ENCODE data around the gene SLC25A22.

The SLC25A22 gene

GRCh38 chr11:831118-831864, 33.2 kb upstream of the SLC25A22 start:
- Histone ChIP-seq H3K27ac (ENCODE audit: low read depth, low read length) (no peak overlapping the region), H3K9me3 (ENCODE audit: insufficient read depth, low read length) (no peaks in the 10 kb centered on the region), H3K9ac (ENCODE audit: low read length) (no peak overlapping the region), H3K36me3 (ENCODE audit: low read length) (no peaks in the 10 kb centered on the region), H4K20me1 (ENCODE audit: low read depth, low read length) (no peaks in the 10 kb centered on the region), H3F3A (ENCODE audit: insufficient read depth) (no peaks in the 10 kb centered on the region), H3K4me2 (ENCODE audit: low read depth, low read length, poor library complexity, severe bottlenecking) (no peak overlapping the region), H3K9me2 (replicated peaks; ENCODE audit: insufficient read depth, low read length) (no peaks in the 10 kb centered on the region), H2AFZ (ENCODE audit: low read depth, low read length, severe bottlenecking) (no peak overlapping the region), H3K4me3 (ENCODE audit: insufficient read depth, low read length, poor library complexity, severe bottlenecking) (no peak overlapping the region), H3K79me2 (ENCODE audit: insufficient read depth, low read length) (no peaks in the 10 kb centered on the region), H3K27me3 (ENCODE audit: low read length) (no peaks in the 10 kb centered on the region)
- TF ChIP-seq CTCF (IDR thresholded peaks at IDR 0.05; ENCODE audit: insufficient read depth, low read length, poor library complexity, severe bottlenecking) = no peak

GRCh38 chr11:830295-831117, 32.4 kb upstream of the SLC25A22 start:
- H2AFZ ChIP-seq (ENCODE audit: low read depth, low read length, severe bottlenecking) = no peak overlapping the region
- TF ChIP-seq EZH2phosphoT487 (conservative IDR thresholded peaks at IDR 0.05; ENCODE audit: low read length) = peak; percentile 94; the same call in 1 of the 2 replicates
- no peak for TF ChIP-seq CTCF (IDR thresholded peaks at IDR 0.05; ENCODE audit: insufficient read depth, low read length, poor library complexity, severe bottlenecking)
- no peaks in the 10 kb centered on the region for H3F3A ChIP-seq (ENCODE audit: insufficient read depth)
- H4K20me1 ChIP-seq (ENCODE audit: low read depth, low read length) = no peaks in the 10 kb centered on the region
- peak overlapping the region; percentile 50 for H3K4me2 ChIP-seq (ENCODE audit: low read depth, low read length, poor library complexity, severe bottlenecking)
- no peaks in the 10 kb centered on the region for H3K36me3 ChIP-seq (ENCODE audit: low read length)
- H3K27me3 ChIP-seq (ENCODE audit: low read length) = no peaks in the 10 kb centered on the region
- H3K9ac ChIP-seq (ENCODE audit: low read length) = peak overlapping the region; percentile 1; the same call in 1 of the 2 replicates
- no peaks in the 10 kb centered on the region for H3K79me2 ChIP-seq (ENCODE audit: insufficient read depth, low read length)
- no peak overlapping the region for H3K27ac ChIP-seq (ENCODE audit: low read depth, low read length)
- no peaks in the 10 kb centered on the region for H3K9me3 ChIP-seq (ENCODE audit: insufficient read depth, low read length)
- H3K4me3 ChIP-seq (ENCODE audit: insufficient read depth, low read length, poor library complexity, severe bottlenecking) = peak overlapping the region; percentile 24
- H3K9me2 ChIP-seq (replicated peaks; ENCODE audit: insufficient read depth, low read length) = no peaks in the 10 kb centered on the region

GRCh38 chr11:829847-830294, 31.8 kb upstream of the SLC25A22 start:
- peak overlapping the region; percentile 24 for H3K4me3 ChIP-seq (ENCODE audit: insufficient read depth, low read length, poor library complexity, severe bottlenecking)
- no peak overlapping the region for H2AFZ ChIP-seq (ENCODE audit: low read depth, low read length, severe bottlenecking)
- TF ChIP-seq CTCF (IDR thresholded peaks at IDR 0.05; ENCODE audit: insufficient read depth, low read length, poor library complexity, severe bottlenecking) (no peak), EZH2phosphoT487 (conservative IDR thresholded peaks at IDR 0.05; ENCODE audit: low read length) (no peak; the same call in 1 of the 2 replicates)
- H3K79me2 ChIP-seq (ENCODE audit: insufficient read depth, low read length) = no peaks in the 10 kb centered on the region
- no peaks in the 10 kb centered on the region for H3F3A ChIP-seq (ENCODE audit: insufficient read depth)
- H3K27ac ChIP-seq (ENCODE audit: low read depth, low read length) = no peak overlapping the region
- H4K20me1 ChIP-seq (ENCODE audit: low read depth, low read length) = no peaks in the 10 kb centered on the region
- no peaks in the 10 kb centered on the region for H3K9me2 ChIP-seq (replicated peaks; ENCODE audit: insufficient read depth, low read length)
- peak overlapping the region; percentile 1; the same call in 1 of the 2 replicates for H3K9ac ChIP-seq (ENCODE audit: low read length)
- H3K27me3 ChIP-seq (ENCODE audit: low read length) = no peaks in the 10 kb centered on the region
- H3K9me3 ChIP-seq (ENCODE audit: insufficient read depth, low read length) = no peaks in the 10 kb centered on the region
- H3K36me3 ChIP-seq (ENCODE audit: low read length) = no peaks in the 10 kb centered on the region
- peak overlapping the region; percentile 50 for H3K4me2 ChIP-seq (ENCODE audit: low read depth, low read length, poor library complexity, severe bottlenecking)
